ENCODE results near the gene TNFAIP6.
"Not testable (repeated sequence)": the region's sequence is repeated elsewhere in the genome, so short reads cannot be mapped to it uniquely, and the experiment has no call there.

The TNFAIP6 gene, protein sequence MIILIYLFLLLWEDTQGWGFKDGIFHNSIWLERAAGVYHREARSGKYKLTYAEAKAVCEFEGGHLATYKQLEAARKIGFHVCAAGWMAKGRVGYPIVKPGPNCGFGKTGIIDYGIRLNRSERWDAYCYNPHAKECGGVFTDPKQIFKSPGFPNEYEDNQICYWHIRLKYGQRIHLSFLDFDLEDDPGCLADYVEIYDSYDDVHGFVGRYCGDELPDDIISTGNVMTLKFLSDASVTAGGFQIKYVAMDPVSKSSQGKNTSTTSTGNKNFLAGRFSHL

DNA sequence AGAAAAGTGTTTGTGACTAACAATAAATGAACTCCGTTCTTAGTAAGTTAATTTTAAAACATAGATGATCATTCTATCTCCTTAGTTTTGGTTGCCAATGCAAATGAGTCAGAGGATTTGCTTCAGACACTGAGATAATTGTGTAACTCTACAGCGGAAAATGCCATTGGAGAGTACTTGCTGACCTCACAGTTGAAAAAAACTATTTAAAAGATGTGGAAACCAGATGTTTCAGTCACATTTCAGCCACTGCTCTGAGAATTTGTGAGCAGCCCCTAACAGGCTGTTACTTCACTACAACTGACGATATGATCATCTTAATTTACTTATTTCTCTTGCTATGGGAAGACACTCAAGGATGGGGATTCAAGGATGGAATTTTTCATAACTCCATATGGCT is at the start of gene TNFAIP6:
Gene TNFAIP6, plus strand, starts transcription at position 234 of the 400 bp plus-strand sequence. Its CDS starts 75 bp downstream, at position 309.
- DNase-seq = no peak

DNA sequence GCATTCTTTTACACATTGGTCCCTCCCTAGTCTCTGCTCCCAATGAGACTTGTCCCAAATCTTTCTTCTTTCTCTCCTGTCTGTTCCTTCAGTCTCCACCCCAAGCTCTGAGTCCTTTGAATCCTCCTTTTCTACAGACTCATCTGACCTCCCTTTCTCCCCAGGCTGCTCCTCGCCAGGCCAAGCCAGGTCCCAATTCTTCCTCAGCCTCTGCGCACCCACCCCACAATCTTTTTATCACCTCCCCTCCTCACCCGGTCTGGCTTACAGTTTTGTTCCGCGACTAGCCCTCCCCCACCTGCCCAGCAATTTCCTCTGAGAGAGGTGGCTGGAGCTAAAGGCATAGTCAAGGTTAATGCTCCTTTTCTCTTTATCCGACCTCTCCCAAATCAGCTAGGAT is 47.1 kb upstream of the TNFAIP6 start:
- not testable (repeated sequence) for DNase-seq

DNA sequence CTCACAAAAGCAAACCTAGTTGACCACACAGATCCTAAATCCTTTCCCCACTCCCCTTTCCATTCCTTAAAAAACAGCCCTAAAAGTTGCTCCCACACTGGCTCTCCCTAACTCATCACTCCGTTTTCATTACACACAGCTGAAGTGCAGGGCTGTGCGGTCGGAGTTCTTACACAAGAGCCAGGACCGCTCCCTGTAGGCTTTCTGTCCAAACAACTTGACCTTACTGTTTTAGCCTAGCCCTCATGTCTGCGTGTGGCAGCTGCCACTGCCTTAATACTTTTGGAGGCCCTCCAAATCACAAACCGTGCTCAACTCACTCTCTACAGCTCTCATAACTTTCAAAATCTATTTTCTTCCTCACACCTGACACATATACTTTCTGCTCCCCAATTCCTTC is 45.0 kb upstream of the TNFAIP6 start:
- not testable (repeated sequence) for DNase-seq

DNA sequence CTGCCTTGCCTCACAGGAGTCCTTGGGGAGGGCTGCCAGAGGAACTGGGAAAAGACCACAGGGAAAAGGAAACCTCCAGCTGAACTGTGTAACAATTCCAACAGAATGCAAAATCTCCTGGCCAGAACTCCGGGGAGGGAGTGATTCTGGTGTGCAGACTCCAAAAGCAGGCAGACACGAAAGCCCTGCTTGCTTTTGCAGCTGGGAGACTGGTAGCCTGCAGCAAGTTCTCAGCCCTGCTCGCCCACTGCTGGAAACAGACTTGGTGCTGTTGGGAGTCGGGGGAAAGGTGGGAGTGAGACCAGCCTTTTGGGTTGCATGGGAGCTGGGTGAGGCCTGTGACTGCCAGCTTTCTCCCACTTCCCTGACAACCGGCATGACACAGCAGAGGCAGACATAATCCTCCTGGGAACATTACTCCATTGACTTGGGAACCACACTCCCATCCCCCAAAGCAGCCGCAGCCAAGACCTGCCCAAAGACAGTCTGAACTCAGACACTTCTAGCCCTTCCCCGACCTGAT is 42.0 kb upstream of the TNFAIP6 start:
- no peak for DNase-seq

DNA sequence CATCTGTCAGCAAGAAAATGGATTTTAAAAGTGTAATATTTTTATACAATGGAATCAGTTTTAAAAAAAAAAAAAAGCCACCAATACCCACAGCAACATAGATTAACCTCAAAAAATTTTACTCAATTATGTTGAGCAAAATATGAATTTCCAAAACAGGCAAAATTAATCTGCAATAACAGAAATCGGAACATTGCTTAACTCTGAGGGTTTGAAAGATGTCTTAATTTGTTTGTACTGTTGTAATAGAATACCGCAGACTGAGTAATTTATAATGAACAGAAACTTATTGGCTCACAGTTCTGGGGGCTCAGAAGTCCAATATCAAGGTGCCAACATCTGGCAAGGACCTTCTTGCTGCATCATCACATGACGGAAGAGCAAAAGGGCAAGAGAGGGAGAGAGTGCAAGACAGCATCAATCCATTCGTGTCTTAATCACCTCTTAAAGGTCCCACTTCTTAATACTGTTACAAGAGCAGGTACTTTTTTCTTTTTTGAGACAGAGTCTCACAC is 31.8 kb upstream of the TNFAIP6 start:
- DNase-seq = no peak

DNA sequence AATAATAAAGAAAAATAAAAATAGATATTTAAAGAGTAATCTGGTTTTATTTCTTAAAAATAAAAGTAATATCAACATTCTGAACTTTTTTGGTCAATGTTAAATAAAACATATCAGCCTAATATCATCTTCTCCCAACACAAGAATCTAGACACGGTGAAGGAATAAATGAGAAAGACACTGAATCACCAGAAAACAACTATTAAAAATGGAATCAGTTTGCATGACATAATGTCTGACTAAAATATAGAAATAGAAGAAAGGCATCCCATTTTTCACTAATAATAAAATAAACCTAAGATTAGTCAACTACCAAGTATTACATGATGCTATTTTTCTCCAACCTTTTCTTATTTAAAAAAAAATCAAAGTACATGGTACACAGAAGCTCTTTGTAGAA is 30.8 kb upstream of the TNFAIP6 start:
- no peak for DNase-seq

DNA sequence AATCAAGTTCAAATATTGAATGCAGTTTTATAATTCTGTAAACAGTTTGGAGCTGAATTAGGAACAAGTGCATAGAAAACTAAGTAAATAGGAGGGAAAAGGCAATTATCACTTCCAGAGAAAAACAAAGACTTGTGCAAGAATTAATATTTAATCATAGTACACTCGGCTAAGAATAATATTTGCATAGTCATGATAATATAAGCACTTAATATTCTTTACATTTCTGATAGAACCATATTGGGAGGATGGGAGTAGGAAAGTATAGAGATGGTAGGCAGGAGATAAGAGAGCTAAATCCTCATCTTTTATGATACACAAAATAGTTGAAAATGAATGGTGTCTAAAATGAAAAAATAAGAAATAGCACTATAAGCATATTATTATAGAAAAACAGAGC is 27.4 kb upstream of the TNFAIP6 start:
- DNase-seq = no peak

DNA sequence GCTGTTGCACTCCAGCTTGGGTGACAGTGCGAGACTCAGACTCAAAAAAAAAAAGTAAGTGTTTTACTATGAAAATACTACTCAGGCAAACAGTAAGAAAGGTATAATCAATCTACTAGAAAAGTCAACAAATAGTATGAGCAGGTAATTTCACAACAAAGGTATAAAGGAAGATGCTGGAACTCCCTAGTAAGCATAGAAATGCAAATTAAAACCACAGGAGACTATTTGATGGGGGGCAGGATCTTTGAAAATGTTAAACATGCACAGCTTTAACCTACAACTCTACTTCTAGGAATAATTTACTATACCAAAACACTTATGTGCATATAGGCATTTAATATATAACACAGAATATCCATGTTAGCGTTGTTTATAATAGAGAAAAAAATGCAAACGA is 24.3 kb upstream of the TNFAIP6 start:
- DNase-seq = no peak

DNA sequence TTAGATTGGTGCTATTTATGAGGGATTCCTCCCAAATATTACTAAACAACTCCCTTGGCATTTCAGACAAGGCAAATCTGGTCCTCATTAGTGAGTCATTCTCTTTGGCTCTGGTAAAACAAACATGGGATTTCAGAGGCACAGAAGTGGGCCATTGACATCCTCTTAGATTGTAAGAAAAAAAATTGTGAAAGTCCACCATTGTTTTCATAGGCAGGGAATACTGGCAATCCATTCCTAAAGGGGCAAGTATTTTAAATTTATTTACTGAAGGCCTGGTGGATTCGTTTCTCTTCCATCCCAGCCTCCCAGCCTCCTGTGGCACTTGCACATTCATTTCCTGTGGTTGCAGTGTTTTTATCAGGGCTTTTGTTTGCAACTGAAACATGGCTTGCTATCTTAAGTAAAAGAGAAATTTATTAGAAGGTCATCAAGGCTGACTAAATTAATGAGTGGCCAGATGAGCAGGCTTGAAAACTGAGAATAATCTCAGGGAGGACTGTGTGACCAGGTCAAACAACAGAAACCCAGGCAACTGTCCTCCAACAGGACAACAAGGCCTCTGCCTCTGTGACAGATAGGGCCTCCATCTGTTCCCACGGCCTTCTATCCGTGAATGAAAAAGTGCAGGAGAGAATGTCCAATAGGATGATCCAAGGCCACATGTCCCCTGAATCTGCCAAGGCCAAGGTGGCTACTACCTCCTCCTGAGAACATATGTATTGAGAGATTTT is 23.1 kb upstream of the TNFAIP6 start:
- no peak for DNase-seq

DNA sequence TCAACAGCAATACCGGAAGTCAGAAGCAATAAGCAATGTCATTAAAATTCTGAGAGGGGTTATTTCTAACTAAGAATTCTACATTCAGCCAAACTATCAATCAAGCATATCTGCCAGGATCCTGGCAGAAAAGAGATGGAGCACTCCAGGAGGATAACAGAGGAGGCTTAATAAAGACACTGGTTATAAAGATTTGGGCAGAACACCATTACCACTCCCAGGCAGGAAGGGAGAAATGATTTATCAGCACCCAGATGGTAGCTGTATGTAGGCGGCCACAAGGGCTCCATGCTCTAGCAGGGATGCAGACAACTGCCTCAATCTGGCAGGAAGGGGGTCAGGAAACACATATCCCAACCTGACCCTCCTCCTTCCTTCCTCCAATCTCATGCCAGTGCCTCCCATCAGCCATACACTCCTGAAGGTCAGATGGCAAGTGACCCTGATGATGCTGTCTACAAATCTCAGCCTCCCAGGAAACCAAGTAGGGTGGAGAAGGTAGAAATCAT is 20.5 kb upstream of the TNFAIP6 start:
- no peak for DNase-seq

DNA sequence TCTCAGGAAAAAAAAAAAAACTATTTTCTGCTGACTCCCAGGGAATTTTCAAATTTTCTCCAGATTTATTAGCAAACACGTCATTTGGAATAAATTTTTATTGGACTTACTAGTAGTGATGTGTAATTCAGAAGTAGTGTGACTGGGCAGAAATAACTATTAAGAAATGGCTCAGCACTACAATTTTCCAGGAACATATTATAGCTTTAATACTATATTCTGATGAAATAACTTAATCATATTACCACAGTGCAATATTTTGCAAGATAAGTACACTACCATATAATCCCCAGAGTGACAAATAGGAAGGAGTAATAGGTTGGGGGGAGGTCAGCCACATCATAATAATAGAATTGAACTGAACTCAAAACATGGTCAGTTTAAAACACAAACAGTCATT is 19.7 kb upstream of the TNFAIP6 start:
- no peak for DNase-seq

DNA sequence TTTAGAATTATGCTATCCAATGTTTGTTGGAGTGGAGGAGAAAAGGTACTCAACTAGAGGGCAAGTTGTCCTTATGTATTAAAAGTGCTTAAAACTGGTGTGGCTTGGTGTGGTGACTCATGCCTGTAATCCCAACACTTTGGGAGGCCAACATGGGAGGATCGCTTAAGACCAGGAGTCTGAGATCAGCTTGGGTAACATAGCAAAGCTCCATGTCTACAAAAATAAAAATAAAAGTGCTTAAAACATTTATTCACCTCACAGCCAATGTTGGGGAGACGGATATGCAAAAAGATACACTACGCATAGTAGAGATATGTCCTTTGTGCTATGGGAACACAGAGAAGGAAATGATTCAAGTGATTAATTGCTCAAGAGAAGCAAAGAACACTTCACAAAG is 19.3 kb upstream of the TNFAIP6 start:
- no peak for DNase-seq

DNA sequence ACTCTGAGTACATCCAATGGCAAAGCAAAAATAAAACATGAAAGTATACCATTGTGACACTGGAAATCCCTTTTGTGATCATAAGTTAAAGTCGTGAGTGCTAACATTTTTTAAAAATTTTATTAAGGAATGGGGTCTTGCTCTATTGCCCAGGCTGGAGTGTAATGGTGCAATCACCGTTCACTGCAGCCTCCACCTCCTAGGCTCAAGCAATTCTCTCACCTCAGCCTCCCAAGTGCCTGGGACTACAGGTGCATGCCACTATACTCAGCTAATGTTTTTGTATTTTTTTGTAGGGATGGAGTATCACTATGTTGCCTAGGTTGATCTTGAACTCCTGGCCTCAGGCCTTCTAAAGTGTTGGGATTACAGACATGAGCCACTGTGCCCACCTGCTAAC is 14.3 kb upstream of the TNFAIP6 start:
- no peak for DNase-seq

DNA sequence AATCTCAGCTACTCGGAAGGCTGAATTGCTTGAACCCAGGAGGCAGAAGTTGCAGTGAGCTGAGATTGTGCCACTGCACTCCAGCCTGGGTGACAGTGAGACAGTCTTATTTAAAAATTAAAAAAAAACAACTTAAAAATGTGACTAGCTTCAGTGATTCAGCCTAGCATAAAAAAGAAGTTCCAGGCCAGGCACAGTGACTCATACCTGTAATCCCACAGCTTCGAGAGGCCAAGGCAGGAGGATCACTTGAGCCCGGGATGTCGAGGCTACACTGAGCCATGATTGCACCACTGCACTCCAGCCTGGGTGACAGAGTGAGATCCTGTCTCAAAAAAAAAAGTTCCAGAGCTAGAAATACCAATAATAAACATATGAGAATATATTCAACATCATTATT is 13.2 kb upstream of the TNFAIP6 start:
- DNase-seq = not testable (repeated sequence)

DNA sequence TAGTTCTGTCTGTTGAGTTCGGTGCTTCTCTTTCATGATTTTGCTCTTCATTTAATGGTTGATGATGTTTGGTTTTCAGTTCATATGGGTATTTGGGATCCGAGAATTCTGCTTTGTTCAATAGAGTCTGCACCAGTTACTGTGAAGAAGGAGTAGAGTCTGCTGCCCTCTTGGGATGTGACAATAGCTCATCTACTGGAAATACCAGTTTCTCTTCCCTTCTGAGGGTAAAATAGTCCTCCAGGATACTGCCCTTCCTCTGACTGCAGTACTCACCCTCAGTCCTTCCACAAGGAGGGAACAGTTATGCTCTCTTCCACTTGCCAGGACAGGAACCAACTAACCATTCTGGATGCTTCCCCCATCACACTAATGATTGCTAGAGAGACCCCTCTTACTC is 12.5 kb upstream of the TNFAIP6 start:
- DNase-seq = no peak

DNA sequence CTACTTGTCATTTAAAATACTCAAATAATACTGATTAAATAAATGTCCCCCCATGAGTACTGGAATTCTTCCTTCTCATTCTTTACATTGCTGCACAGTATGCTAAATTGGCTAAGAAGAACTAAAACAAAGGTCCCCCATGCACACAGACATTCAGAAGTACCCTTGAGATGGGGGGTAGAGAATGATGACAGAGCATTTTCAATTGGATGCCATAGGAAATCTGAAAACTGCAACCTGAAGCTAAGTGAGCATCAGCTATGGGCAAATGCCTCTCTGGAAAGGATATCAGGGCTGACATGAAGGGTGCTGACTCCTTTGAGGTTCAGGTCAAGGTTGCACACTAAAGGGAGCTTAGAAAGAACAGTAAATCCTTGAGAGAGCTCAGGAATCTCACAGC is 10.1 kb upstream of the TNFAIP6 start:
- no peak for DNase-seq

DNA sequence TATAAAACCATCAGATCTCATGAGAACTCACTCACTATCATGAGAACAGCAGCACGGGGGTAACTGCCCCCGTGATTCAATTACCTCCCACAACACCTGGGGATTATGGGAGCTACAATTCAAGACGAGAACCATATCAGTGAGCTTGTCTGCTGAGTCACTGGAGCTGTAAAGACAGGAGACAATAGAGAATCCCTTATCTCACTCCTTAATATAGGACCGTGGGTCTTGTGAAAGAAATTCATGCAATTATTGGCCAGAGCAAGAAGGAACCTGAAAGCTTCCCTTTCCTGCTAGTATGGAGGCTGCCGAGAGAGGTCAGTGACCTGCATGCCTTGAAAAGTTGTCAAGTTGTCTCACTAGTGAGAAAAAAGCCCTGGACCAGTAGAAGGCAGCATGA is 9.5 kb upstream of the TNFAIP6 start:
- DNase-seq = no peak

DNA sequence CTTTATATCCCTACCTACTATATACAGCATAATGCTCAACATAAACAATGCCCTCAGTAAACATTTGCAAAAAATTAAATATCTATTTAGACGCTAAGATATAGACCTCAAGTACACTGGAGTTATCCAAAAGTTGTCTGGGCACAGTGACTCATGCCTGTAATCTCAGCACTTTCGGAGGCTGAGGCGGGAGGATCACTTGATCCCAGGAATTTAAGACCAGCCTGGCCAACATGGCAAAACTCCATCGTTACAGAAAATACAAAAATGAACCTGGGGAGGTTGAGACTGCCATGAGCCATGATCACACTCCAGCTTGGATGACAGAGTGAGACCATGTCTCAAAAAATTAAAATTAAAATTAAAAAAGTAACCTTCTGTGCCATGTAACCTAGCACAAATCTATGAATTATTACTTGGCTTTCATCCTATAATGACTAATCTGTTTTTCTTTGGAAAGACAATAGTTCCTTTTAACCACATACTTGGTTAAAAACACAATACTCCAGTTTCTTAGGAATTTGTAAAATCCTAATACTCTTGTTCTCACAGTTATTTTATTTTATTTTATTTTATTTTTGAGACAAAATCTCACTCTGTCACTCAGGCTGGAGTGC is 6.7 kb upstream of the TNFAIP6 start:
- no peak for DNase-seq

DNA sequence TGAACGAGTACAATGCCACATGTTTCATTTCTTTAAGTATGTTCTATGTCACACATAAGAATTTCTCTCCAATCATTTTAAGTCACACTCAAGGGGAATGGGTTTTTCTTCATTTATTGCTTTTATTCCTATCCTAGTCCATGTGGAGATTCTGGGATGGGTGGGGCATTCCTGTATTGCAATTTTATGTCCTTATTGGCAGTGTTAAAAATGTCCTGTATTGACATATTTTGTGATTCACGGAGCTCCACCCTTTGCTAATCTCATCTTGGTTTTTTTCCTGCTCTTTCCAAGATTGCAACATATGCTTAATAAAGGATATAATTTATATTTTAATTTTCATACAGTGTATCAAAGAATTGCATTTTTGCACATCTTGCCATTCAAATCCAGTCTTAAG is 3.4 kb upstream of the TNFAIP6 start:
- DNase-seq = no peak

DNA sequence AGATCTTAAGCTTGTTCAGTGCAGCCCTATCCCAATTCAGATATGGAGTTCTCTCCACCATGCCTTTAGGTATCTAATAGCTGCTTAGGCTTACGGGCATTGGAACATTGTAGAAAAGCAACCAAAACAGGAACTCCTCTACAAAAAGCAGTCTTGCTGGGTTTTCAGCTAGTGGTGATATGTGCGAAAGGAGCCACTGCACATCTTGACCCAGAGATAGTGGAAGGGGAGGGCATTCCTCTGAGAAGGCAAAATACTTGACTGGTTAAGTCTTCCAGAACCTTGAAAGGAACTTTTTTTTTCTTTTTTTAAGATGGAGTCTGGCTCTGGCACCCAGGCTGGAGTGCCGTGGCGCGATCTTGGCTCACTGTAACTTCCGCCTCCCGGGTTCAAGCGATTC is 2.6 kb upstream of the TNFAIP6 start:
- DNase-seq = no peak

DNA sequence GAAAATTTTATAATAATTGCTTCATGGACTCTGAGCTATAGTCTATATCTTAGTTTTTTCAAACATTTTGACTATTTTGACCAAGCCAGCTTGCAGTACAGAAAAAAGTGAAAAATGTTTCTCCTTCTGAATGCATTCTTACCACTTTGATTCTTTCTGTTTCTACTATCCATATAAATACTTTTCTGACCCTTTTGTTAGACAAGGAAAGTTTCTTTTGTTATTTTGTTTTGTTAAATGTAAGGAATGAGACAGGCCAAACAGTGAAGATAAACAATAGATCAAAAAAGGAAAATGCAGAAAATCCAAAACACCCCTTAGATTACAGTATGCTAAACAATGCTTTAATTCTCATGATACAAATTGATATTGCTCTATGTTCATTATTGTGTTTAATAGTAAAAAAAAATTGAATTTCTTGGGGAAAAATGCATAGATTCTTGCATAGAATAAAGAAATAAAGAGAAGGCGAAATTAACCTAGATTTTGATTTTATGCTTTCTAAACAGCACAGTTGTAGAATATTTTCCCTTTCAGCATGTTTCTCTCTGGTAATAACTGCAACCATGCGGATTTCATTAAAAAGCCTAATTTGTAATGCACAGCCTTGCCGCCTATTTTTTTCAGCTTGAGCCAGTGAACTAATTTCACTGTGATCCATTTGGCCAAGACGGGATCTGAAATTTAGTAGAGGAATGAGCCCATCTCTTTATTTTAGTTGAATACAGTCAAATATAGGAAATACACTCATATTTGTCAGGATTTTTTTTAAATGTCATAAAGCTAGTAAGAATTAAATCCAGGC is 976 bp downstream of the TNFAIP6 start:
- no peak for DNase-seq

DNA sequence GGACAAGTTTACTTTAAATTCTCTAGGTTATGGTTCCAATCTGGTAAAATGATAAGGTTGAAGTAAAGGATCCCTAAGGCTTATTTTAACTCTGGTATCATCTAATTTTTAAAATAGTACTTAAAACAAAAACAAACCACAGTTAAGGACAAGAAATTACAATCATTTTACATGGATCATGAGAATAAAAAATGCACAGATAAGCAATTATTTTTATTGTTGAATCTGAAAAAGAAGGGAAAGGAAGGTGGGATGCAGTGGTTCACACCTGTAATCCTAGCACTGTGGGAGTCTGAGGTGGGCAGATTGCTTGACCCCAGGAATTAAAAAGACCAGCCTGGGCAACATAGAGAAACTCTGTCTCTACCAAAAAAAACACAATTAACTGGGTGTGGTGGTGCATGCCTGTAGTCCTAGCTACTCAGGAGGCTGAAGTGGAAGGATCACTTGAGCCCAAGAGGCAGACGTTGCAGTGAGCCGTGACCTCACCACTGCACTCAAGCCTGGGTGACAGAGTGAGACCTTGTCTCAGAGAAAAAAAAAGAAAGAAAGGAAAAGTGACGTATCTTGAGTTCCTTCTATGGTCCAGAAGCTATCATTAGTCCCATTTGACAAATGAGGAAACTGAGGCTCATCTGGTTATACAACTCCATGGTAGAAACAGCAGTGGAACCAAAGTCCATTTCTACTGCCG is 2.5 kb downstream of the TNFAIP6 start:
- DNase-seq = no peak

All from stimulated activated naive CD4-positive, alpha-beta T cell (primary cell).